IMR-90 (cell line): Measurements from ENCODE around the gene ZNF691. TPM values are rescaled to one million over a fixed set of nuclear protein-coding genes. Genes with fewer than 3 reads are reported as not detected.

Source experiments
- ATAC-seq: fragments of 200-7000 bp; cut with Tn5 transposase; 2 replicates; pipeline ENCODE4 v1.9.1; 2020; ENCODE audit warnings: low read depth, mild to moderate bottlenecking, moderate library complexity
- BruUV-seq: library from RNA; stranded (reverse); fragments of 400-500 nt; replicated peaks from 2 replicates; lab custom pipeline; 2021; lab: Mats Ljungman, UMichigan
- CTCF ChIA-PET: fragments of 300-600 bp; formaldehyde crosslinking; extraction: SDS; loops from one replicate; lab custom pipeline; 2021; ENCODE audit warnings: antibody characterized with exemption; lab: Yijun Ruan, JAX
- POLR2A ChIA-PET: fragments of 300-600 bp; sonication (Branson Sonifier 250); formaldehyde crosslinking; loops from one replicate; lab custom pipeline; 2022; ENCODE audit warnings: antibody characterized with exemption; ENCODE audit not compliant: unreplicated experiment; lab: Charles Lee
- DNase-seq: peaks from one replicate; pipeline ENCODE4 v3.0.0; 2013
- H2AFZ ChIP-seq: replicated peaks from 2 replicates; pipeline ENCODE3; 2013; ENCODE audit warnings: low read length, mild to moderate bottlenecking; ENCODE audit not compliant: poor library complexity
- H2AK5ac ChIP-seq: 2 replicates; pipeline ENCODE4 v1.6.1; 2013; ENCODE audit warnings: low read depth, low read length, inconsistent platforms
- H2AK9ac ChIP-seq: replicated peaks from 2 replicates; pipeline ENCODE3; 2013; ENCODE audit warnings: mild to moderate bottlenecking, low read depth, low read length, moderate library complexity; ENCODE audit not compliant: poor library complexity
- H2BK120ac ChIP-seq: 2 replicates; pipeline ENCODE4 v1.6.1; 2013; ENCODE audit warnings: low read depth, low read length, inconsistent platforms
- H2BK15ac ChIP-seq: 3 replicates; pipeline ENCODE4 v1.6.1; 2013; ENCODE audit warnings: low read depth, low read length, inconsistent platforms
- H2BK20ac ChIP-seq: 2 replicates; pipeline ENCODE4 v1.6.1; 2013; ENCODE audit warnings: low read depth, mild to moderate bottlenecking, inconsistent platforms, low read length, moderate library complexity
- H2BK5ac ChIP-seq: 2 replicates; pipeline ENCODE4 v1.6.1; 2013; ENCODE audit warnings: mild to moderate bottlenecking, low read depth, low read length, inconsistent platforms; ENCODE audit not compliant: poor library complexity, severe bottlenecking
- H3K14ac ChIP-seq: replicated peaks from 2 replicates; pipeline ENCODE4 v1.6.1; 2013; ENCODE audit warnings: low read depth, low read length, inconsistent platforms
- H3K18ac ChIP-seq: 2 replicates; pipeline ENCODE4 v1.6.1; 2013; ENCODE audit warnings: low read depth, low read length, control low read depth
- H3K23ac ChIP-seq: 2 replicates; pipeline ENCODE4 v1.6.1; 2013; ENCODE audit warnings: low read depth, low read length, inconsistent platforms
- H3K27ac ChIP-seq: 2 replicates; pipeline ENCODE4 v1.5.1; 2013; ENCODE audit warnings: mild to moderate bottlenecking, control low read depth, low read length; ENCODE audit not compliant: insufficient read depth
- H3K27me3 ChIP-seq: 2 replicates; pipeline ENCODE4 v1.6.1; 2013; ENCODE audit warnings: low read length; ENCODE audit not compliant: control insufficient read depth, insufficient read depth
- H3K36me3 ChIP-seq: 2 replicates; pipeline ENCODE4 v1.6.1; 2013; ENCODE audit warnings: low read length, mixed read lengths; ENCODE audit not compliant: control insufficient read depth, insufficient read depth
- H3K4ac ChIP-seq: 2 replicates; pipeline ENCODE4 v1.6.1; 2013; ENCODE audit warnings: low read depth, low read length, inconsistent platforms
- H3K4me1 ChIP-seq: 2 replicates; pipeline ENCODE4 v1.6.1; 2013; ENCODE audit warnings: low read length, mixed read lengths; ENCODE audit not compliant: control insufficient read depth, insufficient read depth
- H3K4me2 ChIP-seq: 2 replicates; pipeline ENCODE4 v1.6.1; 2013; ENCODE audit warnings: low read depth, mild to moderate bottlenecking, control low read depth, low read length, moderate library complexity
- H3K4me3 ChIP-seq: 2 replicates; pipeline ENCODE4 v1.5.1; 2013; ENCODE audit warnings: low read depth, mild to moderate bottlenecking, control low read depth, low read length, moderate library complexity; ENCODE audit not compliant: insufficient read depth
- H3K56ac ChIP-seq: 2 replicates; pipeline ENCODE4 v1.6.1; 2013; ENCODE audit warnings: low read length, inconsistent platforms; ENCODE audit not compliant: insufficient read depth; ENCODE audit errors: extremely low read depth
- H3K79me1 ChIP-seq, 2 experiments: 2 replicates each; pipeline ENCODE4 v1.6.1; 2013; ENCODE audit warnings: low read length in 2 of 2, inconsistent platforms in 1 of 2, low read depth in 1 of 2
- H3K9ac ChIP-seq: 2 replicates; pipeline ENCODE4 v1.6.1; 2013; ENCODE audit warnings: low read depth, low read length, control low read depth
- H3K9me1 ChIP-seq: 2 replicates; pipeline ENCODE4 v1.6.1; 2013; ENCODE audit warnings: low read length, inconsistent platforms; ENCODE audit not compliant: insufficient read depth
- H3K9me3 ChIP-seq: 2 replicates; pipeline ENCODE4 v1.6.1; 2013; ENCODE audit warnings: low read length; ENCODE audit not compliant: control insufficient read depth, insufficient read depth
- H4K20me1 ChIP-seq: 2 replicates; pipeline ENCODE4 v1.6.1; 2013; ENCODE audit warnings: low read length, inconsistent platforms; ENCODE audit not compliant: insufficient read depth
- H4K5ac ChIP-seq: 2 replicates; pipeline ENCODE4 v1.6.1; 2013; ENCODE audit warnings: mild to moderate bottlenecking, low read depth, low read length, control low read depth
- H4K8ac ChIP-seq, 2 experiments: 2 replicates each; pipeline ENCODE4 v1.6.1; 2013; ENCODE audit warnings: low read depth in 2 of 2, low read length in 2 of 2, control low read depth in 1 of 2, inconsistent platforms in 1 of 2
- H4K91ac ChIP-seq: 2 replicates; pipeline ENCODE4 v1.6.1; 2013; ENCODE audit warnings: low read depth, low read length, inconsistent platforms; ENCODE audit not compliant: insufficient read depth
- CHD1 ChIP-seq: IDR thresholded peaks from 2 replicates; pipeline ENCODE4 v1.6.1; 2012; ENCODE audit warnings: low read depth, low read length, improper control_type of control experiment
- WGBS, 2 experiments: methylation state at CpG; one replicate each; pipeline versions ENCODE4 v1.1.5 to v1.1.7; 2013; ENCODE audit warnings: missing lambda C conversion rate in 2 of 2; ENCODE audit not compliant: insufficient read length in 1 of 2; ENCODE audit errors: extremely low coverage in 2 of 2; 5-methylcytosine and 5-hydroxymethylcytosine counted together
- dilution Hi-C: fragments of 300-500 bp; cut with HindIII; formaldehyde crosslinking; loops from one replicate; pipeline ENCODE4 v1.14.3; 2018; ENCODE audit warnings: low sequenced_read_pairs; ENCODE audit not compliant: unreplicated experiment
- in situ Hi-C: fragments of 300-500 bp; cut with MboI; formaldehyde crosslinking; loops from 3 replicates; pipeline ENCODE4 v1.14.3; 2019; ENCODE audit warnings: low sequenced_read_pairs, inconsistent platforms, mixed read lengths
- intact Hi-C: fragments of 100-400 bp; cut with micrococcal nuclease; formaldehyde crosslinking; loops from 2 replicates; pipeline ENCODE4 v1.10.0; 2022
- polyA plus RNA-seq, 3 experiments: library from polyadenylated mRNA; depleted of rRNA; stranded (reverse); fragments of >200 nt; gene quantifications; 2 replicates each; pipeline ENCODE4 v1.2.3, GENCODE V29; 2012; ENCODE audit warnings: low replicate concordance in 1 of 3
- total RNA-seq: library from RNA; depleted of rRNA; stranded (reverse); fragments of >200 nt; gene quantifications from 2 replicates; pipeline ENCODE4 v1.2.3, GENCODE V29; 2012
- TF ChIP-seq, protein P1 (sequence below): fragments of 150-350 bp; IDR thresholded peaks from 2 replicates; pipeline ENCODE4 v1.6.1; 2016; ENCODE audit warnings: low read depth, mild to moderate bottlenecking, low read length, moderate library complexity, borderline replicate concordance

ZNF691 gene
- total and polyA plus RNA-seq, 2 of the 4 experiments (the other 2 are of a cell fraction) = 6.8 to 13.6 TPM

DNA sequence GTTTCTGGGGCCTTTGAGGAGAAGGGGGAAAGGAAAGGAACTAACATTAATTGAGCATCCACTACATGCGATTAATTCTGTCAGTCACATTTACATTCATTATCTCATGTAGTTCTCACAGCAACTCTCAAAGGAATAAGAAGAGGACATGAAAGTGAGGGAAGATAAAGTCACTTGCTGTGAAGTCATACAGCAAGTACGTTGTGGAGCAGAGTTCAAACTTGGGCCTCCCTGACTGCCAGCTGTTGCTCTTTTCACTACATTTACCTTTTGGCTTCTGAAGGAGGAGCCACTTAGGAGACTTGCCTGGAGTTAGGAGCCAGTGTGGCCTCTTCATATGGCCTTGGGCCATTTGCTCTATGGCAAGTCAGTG lies 6.2 kb downstream of the ZNF691 start:
- no peak overlapping the region for H2AK9ac ChIP-seq
- H2BK5ac ChIP-seq = no peak overlapping the region
- no peak overlapping the region for H3K56ac ChIP-seq
- H3K27ac ChIP-seq = no peak overlapping the region
- no peak overlapping the region for H4K8ac ChIP-seq
- H4K20me1 ChIP-seq = no peaks in the 10 kb centered on the region
- no peak overlapping the region for H2BK15ac ChIP-seq
- no peak overlapping the region for H2BK120ac ChIP-seq
- dilution Hi-C loops (no loop called here), intact Hi-C loops (no loop called here), in situ Hi-C loops (no loop called here)
- TF ChIP-seq, protein P1, sequence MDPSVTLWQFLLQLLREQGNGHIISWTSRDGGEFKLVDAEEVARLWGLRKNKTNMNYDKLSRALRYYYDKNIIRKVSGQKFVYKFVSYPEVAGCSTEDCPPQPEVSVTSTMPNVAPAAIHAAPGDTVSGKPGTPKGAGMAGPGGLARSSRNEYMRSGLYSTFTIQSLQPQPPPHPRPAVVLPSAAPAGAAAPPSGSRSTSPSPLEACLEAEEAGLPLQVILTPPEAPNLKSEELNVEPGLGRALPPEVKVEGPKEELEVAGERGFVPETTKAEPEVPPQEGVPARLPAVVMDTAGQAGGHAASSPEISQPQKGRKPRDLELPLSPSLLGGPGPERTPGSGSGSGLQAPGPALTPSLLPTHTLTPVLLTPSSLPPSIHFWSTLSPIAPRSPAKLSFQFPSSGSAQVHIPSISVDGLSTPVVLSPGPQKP = no peak
- TF ChIP-seq CHD1 = no peak
- BruUV-seq = no TSS peak
- no peak overlapping the region for H3K4ac ChIP-seq
- H3K36me3 ChIP-seq = peaks cover 15% of the 10 kb centered on the region
- H2BK20ac ChIP-seq = no peak overlapping the region
- no peak overlapping the region for H4K91ac ChIP-seq
- H3K4me1 ChIP-seq = no peaks in the 10 kb centered on the region
- ChIA-PET CTCF (no interaction called here), POLR2A (no interaction called here)
- no peak overlapping the region for H3K18ac ChIP-seq
- H4K5ac ChIP-seq = no peak overlapping the region
- ATAC-seq = peak; percentile 49; the same call in 1 of the 2 replicates
- no peaks in the 10 kb centered on the region for H3K27me3 ChIP-seq
- WGBS, 2 experiments = no CpG with 5 or more reads among the region's 2 CpGs
- no peak overlapping the region for H2AK5ac ChIP-seq
- H3K9me3 ChIP-seq = peaks cover 12% of the 10 kb centered on the region
- H3K9ac ChIP-seq = no peak overlapping the region
- no peak overlapping the region for H3K4me2 ChIP-seq
- H3K14ac ChIP-seq = no peak overlapping the region
- peaks cover 7% of the 10 kb centered on the region for H3K9me1 ChIP-seq
- no peak overlapping the region for H3K4me3 ChIP-seq
- no peak overlapping the region for H3K23ac ChIP-seq
- H3K79me1 ChIP-seq = peaks cover 8 to 16% of the 10 kb centered on the region in 2 experiments
- no peak overlapping the region for H2AFZ ChIP-seq
- peak; percentile 41 for DNase-seq
